SK-N-MC (cell line): ENCODE data around the gene SDK2.

Experiments used
- EZH2 ChIP-seq: fragments of 200-600 bp; sonication (generic); IDR thresholded peaks from one replicate; pipeline ENCODE4 v1.6.1; 2017; ENCODE audit warnings: antibody characterized with exemption
- POLR2AphosphoS5 ChIP-seq: IDR thresholded peaks from 2 replicates; pipeline ENCODE4 v1.6.1; 2012; ENCODE audit warnings: mild to moderate bottlenecking, low read depth, low read length, borderline replicate concordance

DNA sequence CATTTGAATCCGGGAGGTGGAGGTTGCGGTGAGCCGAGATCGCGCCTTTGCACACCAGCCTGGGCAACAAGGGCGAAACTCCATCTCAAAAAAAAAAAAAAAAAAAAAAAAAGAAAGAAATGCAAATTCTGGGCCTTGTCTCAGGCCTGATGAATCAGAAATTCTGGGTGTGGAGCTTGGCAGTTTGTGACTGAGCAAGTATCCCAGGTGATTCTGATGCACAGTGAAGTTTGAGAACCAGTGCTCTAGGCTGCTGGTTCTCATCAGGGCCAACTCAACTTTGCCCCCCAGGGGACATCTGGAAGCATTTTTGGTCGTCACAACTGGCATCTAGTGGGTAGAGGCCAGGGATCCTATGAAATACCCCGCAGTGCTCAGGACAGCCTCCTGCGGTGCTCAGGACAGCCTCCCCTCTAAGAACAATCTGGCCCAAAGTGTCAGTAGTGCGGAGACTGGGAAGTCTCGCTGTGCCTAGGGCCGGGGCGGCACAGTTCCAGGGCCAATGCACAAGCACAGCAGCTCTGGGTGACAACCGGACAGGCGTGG is 55.9 kb downstream of the SDK2 start:
- TF ChIP-seq POLR2AphosphoS5: no peak
- TF ChIP-seq EZH2: no peak
